Measurements from ENCODE around the gene NCOA7.

DNA sequence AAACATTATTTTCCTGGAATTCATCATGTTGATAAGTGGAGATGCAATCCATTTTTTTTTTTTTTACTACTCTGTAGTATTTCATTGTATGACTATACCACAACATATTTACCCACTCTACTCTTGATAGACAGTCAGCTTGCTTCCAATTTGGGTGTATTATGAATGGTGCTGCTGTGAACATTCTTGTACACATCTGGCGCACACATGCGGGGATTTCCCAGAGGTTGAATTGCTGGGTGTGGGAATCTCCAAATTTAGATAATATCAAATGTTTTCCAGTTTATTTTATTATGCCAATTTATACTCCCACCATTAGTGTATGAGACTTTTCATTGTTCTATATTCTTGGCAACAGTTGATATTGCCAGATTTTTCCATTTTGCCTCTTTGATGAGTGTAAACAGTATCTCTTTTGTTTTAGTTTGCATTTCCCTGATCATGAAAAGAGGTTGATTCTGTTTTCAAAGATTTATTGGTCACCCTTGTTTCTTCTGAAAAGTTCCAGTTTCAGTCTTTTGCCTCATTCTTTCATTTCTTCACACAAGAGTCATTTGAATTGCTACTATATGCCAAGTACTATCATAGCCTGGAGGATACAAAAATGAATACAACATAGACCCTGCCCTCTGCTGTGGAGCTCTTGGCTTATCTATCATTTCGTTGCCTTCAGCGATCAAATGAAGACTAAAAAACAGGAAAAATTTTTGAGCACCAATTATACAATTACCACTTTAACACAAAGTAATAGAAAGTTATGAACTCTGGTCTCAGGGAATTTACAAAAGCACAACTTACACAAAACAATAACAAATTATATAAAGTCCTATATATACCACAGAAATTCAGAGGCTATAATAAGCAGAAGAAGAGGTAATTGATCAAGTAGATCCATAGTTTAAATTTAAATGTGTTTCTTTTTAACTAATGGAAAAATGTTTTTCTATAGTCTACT is 17.1 kb upstream of the NCOA7 start:
- TF ChIP-seq, protein P1, sequence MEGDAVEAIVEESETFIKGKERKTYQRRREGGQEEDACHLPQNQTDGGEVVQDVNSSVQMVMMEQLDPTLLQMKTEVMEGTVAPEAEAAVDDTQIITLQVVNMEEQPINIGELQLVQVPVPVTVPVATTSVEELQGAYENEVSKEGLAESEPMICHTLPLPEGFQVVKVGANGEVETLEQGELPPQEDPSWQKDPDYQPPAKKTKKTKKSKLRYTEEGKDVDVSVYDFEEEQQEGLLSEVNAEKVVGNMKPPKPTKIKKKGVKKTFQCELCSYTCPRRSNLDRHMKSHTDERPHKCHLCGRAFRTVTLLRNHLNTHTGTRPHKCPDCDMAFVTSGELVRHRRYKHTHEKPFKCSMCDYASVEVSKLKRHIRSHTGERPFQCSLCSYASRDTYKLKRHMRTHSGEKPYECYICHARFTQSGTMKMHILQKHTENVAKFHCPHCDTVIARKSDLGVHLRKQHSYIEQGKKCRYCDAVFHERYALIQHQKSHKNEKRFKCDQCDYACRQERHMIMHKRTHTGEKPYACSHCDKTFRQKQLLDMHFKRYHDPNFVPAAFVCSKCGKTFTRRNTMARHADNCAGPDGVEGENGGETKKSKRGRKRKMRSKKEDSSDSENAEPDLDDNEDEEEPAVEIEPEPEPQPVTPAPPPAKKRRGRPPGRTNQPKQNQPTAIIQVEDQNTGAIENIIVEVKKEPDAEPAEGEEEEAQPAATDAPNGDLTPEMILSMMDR (IDR thresholded peaks at IDR 0.05), result no peak
- no peak for TF ChIP-seq POLR2AphosphoS5 (IDR thresholded peaks at IDR 0.05)
- TF ChIP-seq POLR2A (IDR thresholded peaks at IDR 0.05), result no peak
